ENCODE measurements around the gene DNAH10. TPM values are rescaled to one million over a fixed set of nuclear protein-coding genes. Genes with fewer than 3 reads are reported as not detected.

Gene DNAH10
- total and polyA plus RNA-seq, 2 of the 4 experiments (the other 2 are of a cell fraction) = 0.18 to 0.22 TPM

DNA sequence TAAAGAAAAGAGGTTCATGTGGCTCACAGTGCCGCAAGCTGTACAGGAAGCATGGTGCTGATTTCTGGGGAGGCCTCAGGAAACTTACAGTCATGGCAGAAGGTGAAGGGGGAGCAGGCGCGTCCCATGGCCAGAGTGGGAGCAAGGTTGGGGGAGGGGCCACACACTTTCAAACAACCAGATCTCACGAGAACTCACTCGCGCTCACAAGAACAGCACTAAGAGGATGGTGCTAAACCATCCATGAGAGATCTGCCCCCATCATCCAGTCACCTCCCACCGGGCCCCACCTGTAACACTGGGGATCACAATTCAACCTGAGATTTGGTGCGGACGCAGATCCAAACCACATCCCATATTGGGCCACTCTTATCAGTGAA is 130.1 kb downstream of the DNAH10 start:
- 0 out of 2 replicates have a peak, but pooled peaks cover 3% of the 10 kb centered on the region for H3K9me3 ChIP-seq (ENCODE audit: control insufficient read depth, insufficient read depth, low read length)
- no peak overlapping the region for H2AK5ac ChIP-seq (ENCODE audit: low read depth, low read length)
- H3K4me1 ChIP-seq (ENCODE audit: control insufficient read depth, insufficient read depth, low read length) = peaks cover 4% of the 10 kb centered on the region
- no peak overlapping the region for H3K4ac ChIP-seq (ENCODE audit: low read depth, low read length)
- 100% methylated on average over 1 of the region's 9 CpGs; no CpG with 5 or more reads in 1 of the 2 experiments for WGBS, 2 experiments (ENCODE audit: extremely low coverage in 2 of 2, insufficient read length in 1 of 2)
- intact Hi-C loops (cut with micrococcal nuclease) = no loop called here
- no peaks in the 10 kb centered on the region for H3K79me1 ChIP-seq (ENCODE audit: low read depth in 1 of 2, low read length in 2 of 2)
- no peak overlapping the region for H3K18ac ChIP-seq (ENCODE audit: low read depth, low read length)
- H3K23ac ChIP-seq (ENCODE audit: low read depth, low read length) = no peak overlapping the region
- no peak overlapping the region for H2AFZ ChIP-seq (replicated peaks; ENCODE audit: low read length, poor library complexity)
- no peak overlapping the region for H2BK20ac ChIP-seq (ENCODE audit: low read depth, low read length)
- POLR2A ChIA-PET (ENCODE audit: unreplicated experiment) = no interaction called here
- no peaks in the 10 kb centered on the region for H3K9me1 ChIP-seq (ENCODE audit: insufficient read depth, low read length)
- no peak overlapping the region for H3K14ac ChIP-seq (replicated peaks; ENCODE audit: low read depth, low read length)
- no peak overlapping the region for H2BK5ac ChIP-seq (ENCODE audit: low read depth, low read length, poor library complexity, severe bottlenecking)
- no peaks in the 10 kb centered on the region for H3K36me3 ChIP-seq (ENCODE audit: control insufficient read depth, insufficient read depth, low read length)
- H3K4me2 ChIP-seq (ENCODE audit: low read depth, low read length) = no peak overlapping the region
- peaks cover 35% of the 10 kb centered on the region for H3K27me3 ChIP-seq (ENCODE audit: control insufficient read depth, insufficient read depth, low read length)
- no peak overlapping the region for H4K91ac ChIP-seq (ENCODE audit: insufficient read depth, low read depth, low read length)
- H4K20me1 ChIP-seq (ENCODE audit: insufficient read depth, low read length) = no peaks in the 10 kb centered on the region
- DNase-seq = no peak
- H3K4me3 ChIP-seq (ENCODE audit: insufficient read depth, low read depth, low read length) = no peak overlapping the region
- no peak overlapping the region for H4K5ac ChIP-seq (ENCODE audit: low read depth, low read length)
- in situ Hi-C loops (cut with MboI; ENCODE audit: low sequenced_read_pairs) = no loop called here
- no peak overlapping the region for H2BK120ac ChIP-seq (ENCODE audit: low read depth, low read length)
- BruUV-seq (replicated peaks) = no TSS peak
- ATAC-seq (ENCODE audit: low read depth) = no peak
- H3K27ac ChIP-seq (ENCODE audit: insufficient read depth, low read length) = no peak overlapping the region
- H2AK9ac ChIP-seq (replicated peaks; ENCODE audit: low read depth, low read length, poor library complexity) = no peak overlapping the region
- CTCF ChIA-PET = no interaction called here
- no peak overlapping the region for H3K9ac ChIP-seq (ENCODE audit: low read depth, low read length)
- H2BK15ac ChIP-seq (ENCODE audit: low read depth, low read length) = no peak overlapping the region
- dilution Hi-C loops (cut with HindIII; ENCODE audit: low sequenced_read_pairs, unreplicated experiment) = no loop called here
- no peak overlapping the region for H3K56ac ChIP-seq (ENCODE audit: extremely low read depth, insufficient read depth, low read length)
- no peak for TF ChIP-seq POLR2A (IDR thresholded peaks at IDR 0.05; ENCODE audit: low read depth, low read length)
- TF ChIP-seq SMC3 (IDR thresholded peaks at IDR 0.05; ENCODE audit: low read depth, low read length) = no peak
- TF ChIP-seq, protein P1, sequence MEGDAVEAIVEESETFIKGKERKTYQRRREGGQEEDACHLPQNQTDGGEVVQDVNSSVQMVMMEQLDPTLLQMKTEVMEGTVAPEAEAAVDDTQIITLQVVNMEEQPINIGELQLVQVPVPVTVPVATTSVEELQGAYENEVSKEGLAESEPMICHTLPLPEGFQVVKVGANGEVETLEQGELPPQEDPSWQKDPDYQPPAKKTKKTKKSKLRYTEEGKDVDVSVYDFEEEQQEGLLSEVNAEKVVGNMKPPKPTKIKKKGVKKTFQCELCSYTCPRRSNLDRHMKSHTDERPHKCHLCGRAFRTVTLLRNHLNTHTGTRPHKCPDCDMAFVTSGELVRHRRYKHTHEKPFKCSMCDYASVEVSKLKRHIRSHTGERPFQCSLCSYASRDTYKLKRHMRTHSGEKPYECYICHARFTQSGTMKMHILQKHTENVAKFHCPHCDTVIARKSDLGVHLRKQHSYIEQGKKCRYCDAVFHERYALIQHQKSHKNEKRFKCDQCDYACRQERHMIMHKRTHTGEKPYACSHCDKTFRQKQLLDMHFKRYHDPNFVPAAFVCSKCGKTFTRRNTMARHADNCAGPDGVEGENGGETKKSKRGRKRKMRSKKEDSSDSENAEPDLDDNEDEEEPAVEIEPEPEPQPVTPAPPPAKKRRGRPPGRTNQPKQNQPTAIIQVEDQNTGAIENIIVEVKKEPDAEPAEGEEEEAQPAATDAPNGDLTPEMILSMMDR (conservative IDR thresholded peaks at IDR 0.05; ENCODE audit: low read depth, low read length) = no peak
- TF ChIP-seq MAFK (IDR thresholded peaks at IDR 0.05; ENCODE audit: low read depth, low read length) = no peak
- no peak for TF ChIP-seq MAZ (IDR thresholded peaks at IDR 0.05; ENCODE audit: borderline replicate concordance, low read depth, low read length)
- H4K8ac ChIP-seq (ENCODE audit: low read depth in 2 of 2, low read length in 2 of 2) = no peak overlapping the region
